ENCODE data around the gene SEC16A.

SEC16A gene

GRCh38 chr9:136399176-136400037 is 83.4 kb downstream of the SEC16A start:
- DNase-seq (ENCODE audit: low read depth), result no peak

DNA sequence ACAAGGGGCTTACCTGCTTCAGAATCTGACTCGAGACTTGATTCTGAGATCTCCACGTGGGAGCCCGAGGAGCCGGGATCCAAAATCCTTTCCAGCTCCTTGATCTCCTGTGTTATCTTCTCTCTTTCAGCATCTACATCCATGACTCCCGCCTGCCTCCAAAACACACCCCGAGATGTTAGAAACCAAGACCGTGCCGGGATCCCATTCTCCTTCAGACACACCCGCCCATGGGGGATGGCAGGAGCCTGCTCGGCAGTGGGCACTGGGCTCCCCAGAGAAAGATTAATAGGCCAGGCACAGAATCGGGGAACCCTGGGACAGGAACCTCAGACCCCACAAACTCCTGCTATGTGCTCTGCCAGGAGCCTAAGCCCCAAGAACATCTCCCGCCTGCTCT is 84.6 kb downstream of the SEC16A start:
- no peak for DNase-seq (ENCODE audit: low read depth)

GRCh38 chr9:136397643-136398042 is 85.2 kb downstream of the SEC16A start:
- DNase-seq (ENCODE audit: low read depth), result no peak

- no peak for DNase-seq (ENCODE audit: low read depth)
Measured at GRCh38 chr9:136396219-136396515, 86.7 kb downstream of the SEC16A start.

DNA sequence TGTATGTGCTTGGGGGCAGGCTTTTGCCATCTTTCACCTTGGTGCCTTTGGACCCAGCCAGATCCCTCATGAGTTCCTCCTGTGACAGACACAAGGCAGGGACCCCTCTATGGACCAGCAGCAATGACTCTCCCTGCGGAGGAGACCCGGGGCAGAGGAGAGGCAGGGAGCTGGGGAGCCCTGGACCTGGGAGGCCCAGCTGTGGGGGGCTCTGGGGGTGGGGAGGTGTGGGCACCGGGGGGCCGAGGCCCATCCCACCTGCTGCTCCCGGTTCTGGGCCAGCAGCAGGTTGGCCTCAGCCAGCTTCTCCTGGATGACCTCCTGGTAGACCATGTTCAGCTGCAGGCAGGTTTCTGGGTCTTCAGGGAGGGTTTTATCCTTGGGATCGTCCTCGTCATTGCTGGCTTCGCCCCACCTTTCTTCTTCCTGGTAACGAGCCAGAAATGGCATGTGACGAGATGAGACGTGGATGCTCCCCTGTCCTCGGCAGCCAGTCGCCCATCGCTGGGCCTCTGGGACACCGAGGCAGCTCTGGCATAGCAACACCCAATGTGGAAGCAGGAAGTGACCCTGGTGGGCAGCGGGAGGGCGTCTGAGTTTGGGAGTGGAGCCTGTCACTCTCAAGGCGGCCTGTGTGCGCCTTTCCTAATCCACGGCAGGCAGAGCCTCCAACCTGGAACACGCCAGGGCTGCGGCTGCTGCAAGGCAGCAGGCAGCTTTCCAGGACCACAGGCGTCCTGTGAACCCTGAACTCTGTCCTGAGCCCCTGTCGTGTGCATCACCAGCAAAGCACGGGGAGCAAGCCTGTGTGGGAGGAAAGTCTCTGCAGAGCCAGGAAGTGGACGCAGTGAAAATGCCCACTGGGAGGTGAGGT is 87.3 kb downstream of the SEC16A start:
- no peak for DNase-seq (ENCODE audit: low read depth)

- DNase-seq (ENCODE audit: low read depth), result no peak
Measured at GRCh38 chr9:136395020-136395340, 87.9 kb downstream of the SEC16A start.

- DNase-seq (ENCODE audit: low read depth), result no peak
Measured at GRCh38 chr9:136394312-136395019, 88.4 kb downstream of the SEC16A start.

- DNase-seq (ENCODE audit: low read depth), result no peak
Measured at GRCh38 chr9:136393531-136393930, 89.3 kb downstream of the SEC16A start.

- no peak for DNase-seq (ENCODE audit: low read depth)
Measured at GRCh38 chr9:136392538-136393449, 90.0 kb downstream of the SEC16A start.

DNA sequence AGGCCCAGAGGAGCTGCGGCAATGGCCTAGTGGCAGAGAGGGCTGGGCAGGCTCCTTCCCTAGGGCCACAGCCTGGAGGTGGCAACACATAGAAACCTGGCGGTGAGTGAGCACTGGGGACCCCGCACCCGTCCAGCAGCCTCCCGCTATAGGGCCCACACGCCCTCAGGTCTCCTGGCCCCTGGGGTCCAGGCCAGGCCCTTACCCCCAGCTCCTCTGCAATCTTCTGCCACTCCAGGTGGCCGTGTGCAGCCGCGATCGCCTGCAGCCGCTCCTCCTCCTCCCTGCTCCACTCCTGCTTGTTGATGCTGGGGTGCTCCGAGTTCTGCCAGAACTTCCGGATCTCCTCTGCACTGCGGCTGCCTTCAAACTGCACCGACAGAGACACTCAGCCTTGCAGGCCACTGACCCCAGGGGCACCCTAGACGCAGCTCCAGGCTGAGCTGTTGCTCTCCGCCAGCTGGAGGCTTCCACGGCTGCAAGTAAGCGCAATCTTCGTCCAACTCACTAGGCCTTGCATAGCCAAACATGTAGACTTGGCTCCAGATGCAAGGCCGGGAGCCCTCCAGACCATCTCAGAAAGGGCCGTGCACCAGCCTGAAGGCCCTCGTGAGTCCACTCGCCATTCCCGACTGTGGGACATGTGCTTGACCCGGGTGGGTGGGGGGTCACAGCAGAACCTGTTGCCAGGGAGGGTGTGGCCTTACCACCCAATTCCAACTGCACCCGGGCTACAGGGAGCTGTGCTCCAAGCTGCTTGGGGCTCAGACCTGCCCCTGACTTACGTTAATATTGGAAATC is 90.9 kb downstream of the SEC16A start:
- no peak for DNase-seq (ENCODE audit: low read depth)
